Anterior cingulate cortex (tissue), 58 donors: ENCODE measurements around the gene RASGRP4.
"Not testable (repeated sequence)": the region's sequence is repeated elsewhere in the genome, so short reads cannot be mapped to it uniquely, and the experiment has no call there.

Experiments used
- DNase-seq, 58 donors: peaks; one replicate each; lab custom pipeline; 2025; lab: John Stamatoyannopoulos, UW

The RASGRP4 gene

DNA sequence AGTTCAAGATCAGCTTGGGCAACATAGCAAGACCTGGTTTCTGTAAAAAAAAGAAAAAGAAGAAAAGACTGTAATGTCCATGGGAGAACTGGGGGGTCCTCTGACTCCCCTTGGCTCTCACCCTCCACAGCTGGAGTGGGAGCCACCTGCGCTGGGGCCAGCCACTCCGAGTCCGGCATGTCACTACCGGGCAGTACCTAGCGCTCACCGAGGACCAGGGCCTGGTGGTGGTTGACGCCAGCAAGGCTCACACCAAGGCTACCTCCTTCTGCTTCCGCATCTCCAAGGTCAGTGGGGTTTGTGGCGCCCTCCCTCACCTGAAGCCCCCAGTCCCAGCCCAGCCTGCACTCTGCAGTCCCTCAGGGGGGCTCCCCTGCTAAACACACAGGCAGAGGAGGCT is 22.2 kb upstream of the RASGRP4 start:
- DNase-seq = no peak

DNA sequence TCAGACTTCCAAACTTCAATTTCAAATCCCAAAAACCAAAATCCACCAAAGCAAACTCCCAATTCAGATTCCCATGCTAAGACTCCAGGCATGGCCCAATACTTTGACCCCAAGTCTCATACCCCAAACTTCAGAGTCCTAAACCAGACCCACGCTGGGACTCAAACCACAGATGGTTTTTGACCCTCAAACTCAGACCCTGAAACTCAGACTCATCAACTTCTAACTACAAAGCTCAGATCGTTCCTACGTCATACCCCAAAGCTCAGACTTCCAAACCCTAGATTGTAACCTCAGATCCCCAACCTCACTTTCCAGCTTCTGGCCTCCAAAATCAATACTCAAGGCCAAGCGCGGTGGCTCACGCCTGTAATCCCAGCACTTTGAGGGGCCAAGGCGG is 19.3 kb upstream of the RASGRP4 start:
- no peak for DNase-seq

DNA sequence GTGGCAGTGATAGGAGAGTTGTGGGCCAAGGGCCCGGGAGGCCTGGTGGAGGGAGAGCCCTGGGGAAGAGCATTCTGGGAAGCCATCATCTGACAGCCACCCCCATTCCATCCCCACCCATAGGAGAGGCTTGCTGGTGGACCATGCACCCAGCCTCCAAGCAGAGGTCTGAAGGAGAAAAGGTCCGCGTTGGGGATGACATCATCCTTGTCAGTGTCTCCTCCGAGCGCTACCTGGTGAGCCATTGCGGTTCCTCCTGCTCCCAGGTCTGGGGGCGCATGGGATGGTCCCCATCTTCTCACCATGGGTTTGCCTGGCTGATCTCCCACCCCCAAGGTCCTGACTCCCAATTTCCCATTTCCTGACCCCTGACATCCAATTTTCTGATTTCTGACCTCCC is 18.0 kb upstream of the RASGRP4 start:
- no peak for DNase-seq

DNA sequence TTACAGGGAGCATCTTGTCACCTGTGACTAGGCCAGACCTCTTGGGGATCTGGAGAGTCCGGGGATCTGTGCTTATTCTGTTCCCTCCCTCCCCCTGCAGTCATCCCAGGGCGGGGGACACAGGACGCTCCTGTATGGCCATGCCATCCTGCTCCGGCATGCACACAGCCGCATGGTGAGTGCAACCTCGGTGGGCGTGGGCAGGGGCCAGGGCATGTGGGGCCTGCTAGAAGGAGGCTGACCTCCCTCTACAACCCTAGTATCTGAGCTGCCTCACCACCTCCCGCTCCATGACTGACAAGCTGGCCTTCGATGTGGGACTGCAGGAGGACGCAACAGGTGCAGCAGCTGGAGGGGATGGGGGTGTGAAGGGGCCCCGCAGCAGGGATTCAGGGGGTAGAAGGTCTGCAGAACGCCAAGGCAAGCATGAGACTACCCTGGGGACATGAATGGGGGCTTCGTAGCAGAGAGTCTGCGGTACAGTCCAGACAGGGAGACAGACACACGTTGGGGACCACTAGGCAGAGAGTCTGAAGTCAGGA is 17.5 kb upstream of the RASGRP4 start:
- no peak for DNase-seq

DNA sequence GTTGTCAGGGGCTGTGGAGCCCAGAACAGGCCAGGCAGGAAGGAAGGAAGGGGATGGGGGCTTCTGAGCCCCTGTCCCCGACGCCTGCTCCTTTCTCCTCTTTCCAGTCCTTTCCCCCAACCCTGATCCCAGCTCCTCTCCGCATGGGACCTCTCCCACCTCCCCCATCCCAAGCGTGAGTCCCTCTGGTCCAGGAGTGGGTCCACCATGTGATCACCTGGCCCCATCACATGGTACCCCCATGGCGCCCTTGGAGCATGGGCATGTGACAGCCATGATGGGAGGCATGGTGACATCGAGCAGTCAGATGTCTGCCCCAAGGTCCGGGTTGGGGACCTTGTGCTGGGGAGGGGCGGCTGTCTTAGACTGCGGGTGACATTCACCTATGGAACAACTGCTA is 16.7 kb upstream of the RASGRP4 start:
- DNase-seq = no peak

DNA sequence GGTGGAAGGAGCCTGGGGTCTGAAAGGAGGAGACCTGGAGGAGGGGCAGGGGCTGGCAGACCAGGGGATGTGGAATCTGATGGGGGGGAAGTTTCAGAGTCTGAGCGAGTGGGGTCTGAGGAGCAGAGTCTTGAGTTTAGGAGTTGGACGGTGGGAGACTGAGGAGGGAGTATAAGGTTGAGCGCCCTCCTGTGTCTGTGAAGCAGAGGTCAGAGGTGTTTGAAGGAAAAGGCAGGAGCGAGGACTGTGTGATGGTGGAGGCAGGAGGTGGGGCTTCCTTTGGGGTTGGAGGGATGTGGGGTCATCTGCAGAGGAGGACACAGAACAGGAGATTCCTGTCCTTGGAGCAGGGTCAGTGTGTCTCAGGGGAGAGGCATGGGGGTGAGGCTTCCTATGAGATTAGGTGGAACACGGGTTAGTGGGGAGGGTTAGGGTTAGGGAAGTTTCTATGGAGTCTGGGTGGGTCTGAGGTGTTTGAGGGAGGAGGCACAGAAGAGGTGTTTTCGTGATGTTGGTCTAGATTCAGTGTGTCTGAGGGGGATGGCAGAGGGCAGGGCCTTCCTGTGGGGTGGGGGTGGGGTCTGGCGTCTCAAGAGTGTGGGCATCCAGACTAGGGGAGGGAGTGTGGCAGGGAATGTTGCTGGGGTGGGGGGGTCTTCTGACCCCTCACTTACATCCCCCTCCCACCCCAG is 15.8 kb upstream of the RASGRP4 start:
- DNase-seq = no peak

DNA sequence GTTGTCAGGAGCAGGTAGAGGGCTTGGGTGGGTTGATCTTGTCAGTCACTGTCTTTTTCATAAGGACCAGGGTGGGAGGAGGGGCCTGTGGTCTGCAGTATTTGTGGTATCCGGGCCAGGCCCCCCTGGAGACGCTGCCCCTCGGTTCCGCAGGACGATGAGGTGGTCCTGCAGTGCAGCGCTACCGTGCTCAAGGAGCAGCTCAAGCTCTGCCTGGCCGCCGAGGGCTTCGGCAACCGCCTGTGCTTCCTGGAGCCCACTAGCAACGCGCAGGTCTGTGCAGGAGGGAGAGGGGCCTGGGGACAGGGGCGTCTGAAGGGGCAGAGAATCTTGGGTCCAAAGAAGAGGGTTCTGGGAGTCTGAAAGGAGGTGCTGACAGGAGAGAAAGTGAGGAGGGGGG is 14.6 kb upstream of the RASGRP4 start:
- no peak for DNase-seq

DNA sequence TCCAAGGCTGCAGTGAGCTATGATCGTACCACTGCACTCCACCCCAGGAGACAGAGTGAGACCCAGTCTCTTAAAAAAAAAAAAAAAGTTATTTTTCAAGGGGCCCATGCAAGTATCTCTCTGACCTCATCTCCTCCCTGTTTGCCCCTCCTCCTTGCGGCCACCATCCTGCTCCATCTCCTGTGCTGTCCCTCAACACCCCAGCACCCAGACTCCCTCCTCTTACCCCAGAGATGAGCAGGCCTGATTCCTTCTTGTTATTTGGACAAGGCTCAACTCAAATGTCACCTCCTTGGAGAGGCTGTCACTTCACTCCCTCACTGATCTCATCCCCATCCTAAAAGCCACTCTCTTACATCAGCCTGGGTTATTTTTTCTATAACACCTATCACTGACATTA is 11.9 kb upstream of the RASGRP4 start:
- no peak for DNase-seq

DNA sequence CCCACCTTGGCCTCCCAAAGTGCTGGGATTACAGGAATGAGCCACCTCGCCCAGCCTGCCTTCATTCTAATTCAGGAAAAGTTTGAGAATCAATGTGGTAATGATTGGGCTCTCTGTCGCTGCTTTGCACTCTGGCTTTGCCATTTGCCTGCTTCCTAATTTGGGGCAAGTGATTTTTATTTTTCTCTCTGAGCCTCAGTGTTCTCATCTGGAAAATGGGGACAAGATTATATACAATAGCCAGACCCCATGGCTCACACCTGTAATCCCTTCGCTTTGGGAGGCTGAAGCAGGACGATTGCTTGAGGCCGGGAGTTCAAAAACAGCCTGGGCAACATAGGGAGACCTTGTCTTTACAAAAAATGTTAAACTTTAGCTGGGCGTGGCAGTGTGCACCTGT is 11.3 kb upstream of the RASGRP4 start:
- no peak for DNase-seq

DNA sequence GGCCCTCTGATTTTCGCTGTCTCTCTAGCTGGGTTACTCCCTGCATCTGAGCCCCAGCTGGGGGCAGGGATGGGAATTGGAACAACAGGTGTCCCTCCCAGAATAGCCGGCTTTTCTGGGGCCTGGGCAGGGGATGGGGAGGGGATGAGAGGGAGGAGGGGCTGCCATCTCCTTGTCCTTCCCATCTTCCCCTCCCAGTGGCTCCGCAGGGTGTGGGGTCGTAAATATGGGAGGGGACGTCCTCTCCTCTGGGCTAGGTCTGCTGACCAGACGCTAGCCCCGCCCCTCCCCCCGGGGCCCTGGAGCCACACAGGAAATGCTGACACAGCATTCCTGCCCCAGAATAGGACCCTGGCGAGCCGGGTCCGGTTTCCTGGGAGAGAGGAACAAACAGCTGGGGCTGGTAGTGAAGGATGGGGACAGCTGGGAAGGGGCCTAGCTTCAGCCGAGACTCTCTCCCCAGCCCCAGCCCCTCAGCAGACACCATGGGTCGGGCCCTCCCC is 8.6 kb upstream of the RASGRP4 start:
- DNase-seq = peak in 27 of 58 donors; percentile 1 to 48 (median 12)

DNA sequence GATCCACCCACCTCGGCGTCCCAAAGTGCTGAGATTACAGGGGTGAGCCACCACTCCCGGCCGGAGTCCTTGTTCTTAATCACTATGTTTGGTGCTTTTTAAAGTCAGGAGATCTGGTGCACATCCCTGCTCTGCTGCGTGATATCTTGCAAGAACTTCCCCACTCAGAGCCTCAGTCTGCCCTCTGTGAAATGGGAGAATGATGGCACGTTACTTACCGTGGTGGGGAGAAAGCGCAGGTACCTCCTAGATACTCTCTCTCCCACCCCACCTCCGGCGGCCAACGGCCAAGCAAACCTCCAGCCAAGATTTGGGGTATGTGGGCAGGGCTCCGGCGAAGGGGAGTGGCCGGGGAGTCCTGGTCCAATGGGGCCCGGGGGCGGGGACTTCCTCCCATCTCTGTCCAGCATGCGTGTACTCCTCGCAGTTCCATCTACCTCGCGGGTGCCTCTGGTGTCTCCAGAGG is 7.3 kb upstream of the RASGRP4 start, which contains the start of gene RYR1:
Gene RYR1, plus strand, starts transcription at position 424 of the 466 bp plus-strand sequence. CDS start 139 bp downstream, outside the sequence.
- peak in 47 of 58 donors; percentile 0 to 65 (median 27) for DNase-seq

DNA sequence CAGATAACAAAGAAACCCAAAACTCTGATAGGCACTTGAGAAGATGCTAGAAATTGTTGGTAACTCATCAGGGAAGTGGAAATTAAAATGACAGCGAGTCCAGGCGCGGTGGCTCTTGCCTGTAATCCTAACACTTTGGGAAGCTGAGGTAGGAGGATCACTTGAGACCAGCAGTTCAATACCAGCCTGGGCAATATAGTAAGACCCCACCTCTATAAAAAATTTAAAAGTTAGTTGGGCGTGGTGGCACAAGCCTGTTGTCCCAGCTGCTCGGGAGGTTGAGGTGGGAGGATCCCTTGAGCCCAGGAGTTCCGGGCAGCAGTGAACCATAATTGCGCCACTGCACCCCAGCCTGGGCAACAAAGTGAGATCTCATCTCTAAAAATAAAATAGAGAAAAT is 4.9 kb upstream of the RASGRP4 start:
- no peak for DNase-seq

DNA sequence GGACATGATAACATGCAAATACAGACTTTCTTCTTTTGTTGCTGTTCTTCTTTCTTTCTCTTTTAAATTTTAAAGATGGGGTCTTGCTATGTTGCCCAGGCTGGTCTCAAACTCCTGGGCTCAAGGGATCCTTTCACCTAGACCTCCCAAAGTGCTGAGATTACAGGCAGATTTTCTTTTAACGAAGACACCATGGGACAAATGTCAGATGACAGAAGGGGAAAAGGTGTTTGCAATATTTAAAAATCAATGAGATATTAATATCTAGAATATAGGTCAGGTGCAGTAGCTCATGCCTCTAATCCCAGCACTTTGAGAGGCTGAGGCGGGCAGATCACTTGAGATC is 3.8 kb upstream of the RASGRP4 start:
- no peak for DNase-seq

DNA sequence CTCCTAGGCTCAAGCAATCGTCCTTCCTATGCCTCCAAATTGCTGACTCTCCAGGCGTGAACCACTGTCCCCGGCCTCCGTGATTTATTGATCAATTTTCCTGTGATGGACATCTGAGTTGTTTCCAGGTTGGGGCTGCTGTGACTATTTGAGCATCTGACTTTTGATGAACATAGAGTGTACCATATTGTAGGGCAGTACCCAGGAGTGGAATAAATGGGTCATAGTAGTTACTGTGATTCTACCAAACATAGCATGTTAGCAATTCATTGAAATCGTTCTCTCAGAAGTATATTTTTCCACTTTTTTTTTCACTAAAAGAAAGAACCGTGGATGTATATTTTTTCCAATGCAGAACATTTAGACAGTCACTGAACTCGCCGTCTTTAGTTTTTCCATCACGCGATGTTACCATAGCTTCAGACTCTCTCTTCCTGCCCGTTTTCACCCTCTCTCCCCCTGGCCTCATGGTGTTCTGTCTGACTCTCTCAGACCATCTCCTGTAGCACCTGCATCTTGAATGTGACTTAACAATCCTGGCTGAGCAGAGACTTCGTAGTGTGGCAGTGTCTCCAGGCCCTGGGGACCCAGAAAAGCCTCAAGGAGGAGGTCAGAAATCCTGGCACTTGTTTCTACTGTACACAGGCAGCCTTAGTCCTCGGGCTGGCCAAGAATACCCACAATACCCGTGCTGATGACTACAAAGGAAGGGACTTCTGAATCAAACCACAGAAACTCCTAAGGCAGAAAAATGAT is 3.2 kb upstream of the RASGRP4 start:
- no peak for DNase-seq

DNA sequence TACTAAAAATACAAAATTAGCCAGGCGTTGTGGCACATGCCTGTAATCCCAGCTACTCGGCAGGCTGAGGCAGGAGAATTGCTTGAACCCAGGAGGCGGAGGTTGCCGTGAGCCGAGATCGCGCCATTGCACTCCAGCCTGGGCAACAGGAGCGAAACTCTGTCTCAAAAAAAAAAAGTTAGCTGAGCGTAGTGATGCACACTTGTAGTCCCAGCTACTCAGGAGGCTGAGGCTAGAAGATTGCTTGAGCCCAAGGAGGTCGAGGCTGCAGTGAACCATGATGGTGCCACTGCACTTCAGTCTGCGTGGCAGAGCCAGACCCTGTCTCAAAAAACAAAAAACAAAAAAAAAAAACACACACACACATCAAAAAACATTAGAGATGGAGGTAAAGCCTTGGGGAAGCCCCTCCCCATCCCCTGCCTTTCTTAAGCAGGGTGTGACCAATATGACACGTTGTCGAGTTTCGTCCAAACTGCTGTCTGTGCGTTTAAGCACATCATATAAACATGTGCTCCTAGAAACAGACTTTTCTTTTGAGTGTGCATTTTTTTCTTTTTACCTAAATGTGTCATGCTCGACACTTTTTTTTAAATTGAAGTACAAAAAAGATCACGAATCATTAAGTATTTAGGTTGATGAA is 1.1 kb upstream of the RASGRP4 start:
- not testable (repeated sequence) for DNase-seq

DNA sequence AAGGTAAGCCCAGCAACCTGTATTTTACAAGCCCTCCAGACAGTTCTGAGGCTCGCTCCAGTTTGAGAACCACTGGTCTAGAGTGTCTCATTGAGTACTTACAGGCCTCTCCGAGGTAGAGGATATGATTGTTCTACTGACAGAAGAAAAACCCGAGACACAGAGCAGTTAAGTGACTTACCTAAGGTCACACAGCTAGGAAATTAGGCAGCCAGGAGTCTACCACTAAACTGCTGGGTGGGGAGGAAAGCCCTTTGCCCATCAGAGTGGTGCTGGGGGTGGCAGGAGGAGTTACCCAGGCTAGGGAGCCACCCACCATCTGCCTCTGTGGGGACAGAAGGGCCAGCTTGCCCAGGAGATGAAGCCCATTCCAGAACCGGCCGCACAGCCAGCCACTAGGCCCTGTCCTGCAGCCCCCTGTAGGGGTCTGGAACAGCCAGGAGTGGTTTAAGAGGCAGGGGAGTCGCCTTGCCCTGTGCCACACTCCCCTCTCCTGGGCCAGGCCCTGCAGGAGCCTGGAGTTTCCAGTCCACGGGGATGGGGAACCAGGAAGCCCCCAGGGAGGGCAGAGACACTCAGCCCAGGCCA is 703 bp downstream of the RASGRP4 start:
- DNase-seq = no peak

DNA sequence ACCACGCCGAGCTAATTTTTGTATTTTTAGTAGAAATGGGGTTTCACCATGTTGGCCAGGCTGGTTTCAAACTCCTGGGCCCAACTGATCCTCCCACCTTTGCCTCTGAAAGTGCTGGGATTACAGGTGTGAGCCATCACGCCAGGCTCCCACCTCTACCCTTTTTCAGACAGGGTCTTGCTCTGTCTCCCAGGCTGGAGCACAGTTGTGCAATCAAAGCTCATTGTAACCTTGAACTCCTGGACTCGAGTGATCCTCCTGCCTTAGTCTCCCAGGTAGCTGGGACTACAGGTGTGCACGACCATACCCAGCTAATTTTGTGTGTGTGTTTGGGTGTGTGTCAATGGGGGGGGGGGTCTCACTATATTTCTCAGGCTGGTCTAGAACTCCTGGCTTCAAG is 1.7 kb downstream of the RASGRP4 start:
- no peak for DNase-seq

DNA sequence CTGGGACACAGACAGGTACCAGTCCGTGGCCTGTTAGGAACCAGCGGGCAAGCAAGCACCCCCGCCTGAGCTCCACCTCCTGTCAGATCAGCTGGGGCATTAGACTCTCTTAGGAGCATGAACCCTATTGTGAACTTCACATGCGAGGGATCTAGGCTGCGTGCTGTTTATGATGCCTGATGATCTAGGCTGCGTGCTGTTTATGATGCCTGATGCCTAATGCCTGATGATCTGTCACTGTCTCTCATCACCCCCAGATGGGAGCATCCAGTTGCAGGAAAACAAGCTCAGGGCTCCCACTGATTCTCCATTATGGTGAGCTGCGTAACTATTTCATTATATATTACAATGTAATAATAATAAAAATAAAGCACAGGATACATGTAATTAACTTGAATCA is 3.6 kb downstream of the RASGRP4 start:
- DNase-seq = no peak

DNA sequence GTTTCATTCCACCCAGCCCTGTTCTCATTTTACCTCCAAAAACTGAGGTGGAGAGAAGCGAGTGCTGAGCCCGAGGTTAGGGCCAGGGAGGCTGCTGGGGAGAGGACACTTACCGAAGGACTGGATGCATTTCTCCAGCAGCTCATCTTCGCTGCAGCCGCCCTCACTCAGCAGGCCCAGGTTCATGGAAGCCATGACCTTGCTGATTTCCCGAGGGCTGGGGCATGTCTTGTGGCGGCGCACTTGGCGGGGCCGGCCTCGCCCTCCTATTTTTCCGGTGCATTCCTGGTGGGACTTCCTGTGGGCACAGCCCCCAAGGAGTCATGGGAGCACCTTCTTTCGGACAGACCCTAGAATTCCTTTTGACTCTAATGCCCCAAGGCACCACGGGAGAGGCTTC is 4.2 kb downstream of the RASGRP4 start:
- DNase-seq = no peak

DNA sequence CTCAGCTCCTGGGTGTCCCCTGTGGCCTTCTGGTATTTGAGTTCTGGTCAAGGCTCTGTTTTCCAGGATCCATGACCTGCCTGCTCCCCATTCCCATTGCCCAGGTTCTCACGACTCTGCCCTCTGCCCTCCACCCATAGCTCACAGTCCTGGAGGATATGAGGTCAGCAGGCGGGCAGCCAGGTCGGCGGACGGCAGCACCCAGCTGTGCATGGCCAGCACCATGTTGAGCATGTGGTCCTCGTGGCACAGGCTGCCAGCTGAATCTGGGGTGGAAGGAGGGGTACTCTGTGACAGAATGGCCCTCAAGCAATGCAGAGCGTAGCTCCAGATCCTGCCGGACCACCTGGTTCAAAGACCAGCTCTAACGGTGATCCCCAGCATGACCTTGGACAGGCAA is 5.1 kb downstream of the RASGRP4 start:
- DNase-seq = no peak
